WTC11 (cell line): Measurements from ENCODE around the gene CHRM4. TPM values are rescaled to one million over a fixed set of nuclear protein-coding genes. Genes with fewer than 3 reads are reported as not detected.

Experiments
- ATAC-seq: fragments of 200-7000 bp; cut with Tn5 transposase; 2 replicates; pipeline ENCODE4 v1.10.0; 2021; ENCODE audit warnings: mild to moderate bottlenecking, moderate library complexity
- CTCF ChIA-PET: fragments of 300-600 bp; sonication (Branson Sonifier 250); formaldehyde crosslinking; loops from one replicate; lab custom pipeline; 2021; ENCODE audit warnings: antibody characterized with exemption; lab: Charles Lee
- POLR2A ChIA-PET: fragments of 350-600 bp; sonication (Branson Sonifier 250); formaldehyde crosslinking; loops from one replicate; lab custom pipeline; 2021; ENCODE audit warnings: antibody characterized with exemption; lab: Charles Lee
- DNase-seq: peaks from one replicate; pipeline ENCODE4 v3.0.0; 2021; ENCODE audit warnings: low spot score
- H3K27ac Mint-ChIP-seq: 2 replicates; pipeline ENCODE4 v1.8.0; 2021; ENCODE audit warnings: mixed read lengths
- H3K27me3 Mint-ChIP-seq: 2 replicates; pipeline ENCODE4 v1.8.0; 2021; ENCODE audit warnings: low read depth, mild to moderate bottlenecking, moderate library complexity, mixed read lengths
- H3K36me3 Mint-ChIP-seq: 2 replicates; pipeline ENCODE4 v1.8.0; 2021; ENCODE audit warnings: mixed read lengths
- H3K4me1 Mint-ChIP-seq: 2 replicates; pipeline ENCODE4 v1.8.0; 2022; ENCODE audit warnings: mixed read lengths
- H3K4me3 Mint-ChIP-seq: 2 replicates; pipeline ENCODE4 v1.8.0; 2021; ENCODE audit warnings: mild to moderate bottlenecking, moderate library complexity, mixed read lengths
- H3K9me3 Mint-ChIP-seq: 2 replicates; pipeline ENCODE4 v1.8.0; 2021; ENCODE audit warnings: mixed read lengths
- ELF4 ChIP-seq: sonication (generic); formaldehyde crosslinking; IDR thresholded peaks from 2 replicates; pipeline ENCODE4 v1.8.1; 2022; ENCODE audit warnings: low read depth, mild to moderate bottlenecking, moderate library complexity, missing genetic modification reagents
- EMX1 ChIP-seq: fragments of 250-450 bp; sonication (Bioruptor Pico); IDR thresholded peaks from 2 replicates; pipeline ENCODE4 v1.8.0; 2021; ENCODE audit warnings: mild to moderate bottlenecking
- ESRRA ChIP-seq: sonication (generic); formaldehyde crosslinking; IDR thresholded peaks from 2 replicates; pipeline ENCODE4 v1.8.1; 2022; ENCODE audit warnings: mild to moderate bottlenecking, missing genetic modification reagents, borderline replicate concordance
- ETV6 ChIP-seq: sonication (generic); formaldehyde crosslinking; IDR thresholded peaks from 2 replicates; pipeline ENCODE4 v1.8.1; 2022; ENCODE audit warnings: mild to moderate bottlenecking, missing genetic modification reagents
- FOXK1 ChIP-seq: sonication (generic); formaldehyde crosslinking; IDR thresholded peaks from 2 replicates; pipeline ENCODE4 v1.8.0; 2022; ENCODE audit warnings: mild to moderate bottlenecking, moderate library complexity, missing genetic modification reagents
- GABPB1 ChIP-seq: sonication (generic); formaldehyde crosslinking; IDR thresholded peaks from 2 replicates; pipeline ENCODE4 v1.8.1; 2023; ENCODE audit warnings: mild to moderate bottlenecking, missing genetic modification reagents
- JUN ChIP-seq: sonication (generic); formaldehyde crosslinking; IDR thresholded peaks from 2 replicates; pipeline ENCODE4 v1.8.0; 2023; ENCODE audit warnings: mild to moderate bottlenecking, missing genetic modification reagents
- MLX ChIP-seq: sonication (generic); formaldehyde crosslinking; IDR thresholded peaks from 2 replicates; pipeline ENCODE4 v1.8.1; 2023; ENCODE audit warnings: mild to moderate bottlenecking, missing genetic modification reagents, moderate library complexity
- OVOL2 ChIP-seq: fragments of 250-450 bp; sonication (Bioruptor Pico); IDR thresholded peaks from 2 replicates; pipeline ENCODE4 v1.9.0; 2021; ENCODE audit warnings: mild to moderate bottlenecking, borderline replicate concordance
- PREB ChIP-seq: sonication (generic); formaldehyde crosslinking; IDR thresholded peaks from 2 replicates; pipeline ENCODE4 v1.8.1; 2022; ENCODE audit warnings: mild to moderate bottlenecking, missing genetic modification reagents, moderate library complexity, borderline replicate concordance
- RELA ChIP-seq: sonication (generic); formaldehyde crosslinking; IDR thresholded peaks from 2 replicates; pipeline ENCODE4 v1.8.1; 2022; ENCODE audit warnings: missing genetic modification reagents, mild to moderate bottlenecking, borderline replicate concordance
- SP1 ChIP-seq: sonication (generic); formaldehyde crosslinking; conservative IDR thresholded peaks from 2 replicates; pipeline ENCODE4 v1.8.1; 2022; ENCODE audit warnings: missing genetic modification reagents
- TEAD4 ChIP-seq: sonication (generic); formaldehyde crosslinking; IDR thresholded peaks from 2 replicates; pipeline ENCODE4 v1.8.0; 2022; ENCODE audit warnings: mild to moderate bottlenecking, missing genetic modification reagents
- ZNF219 ChIP-seq: sonication (generic); formaldehyde crosslinking; IDR thresholded peaks from 2 replicates; pipeline ENCODE4 v1.8.0; 2023; ENCODE audit warnings: missing genetic modification reagents, mild to moderate bottlenecking, borderline replicate concordance
- ZNF263 ChIP-seq: sonication (generic); formaldehyde crosslinking; IDR thresholded peaks from 2 replicates; pipeline ENCODE4 v1.8.1; 2022; ENCODE audit warnings: low read depth, mild to moderate bottlenecking, moderate library complexity, missing genetic modification reagents
- total RNA-seq: library from RNA; stranded (reverse); gene quantifications from 3 replicates; pipeline ENCODE4 v1.2.3, GENCODE V29; 2021
- TF ChIP-seq, protein P1 (sequence below): sonication (generic); formaldehyde crosslinking; IDR thresholded peaks from 2 replicates; pipeline ENCODE4 v1.8.0; 2022; ENCODE audit warnings: mild to moderate bottlenecking, missing genetic modification reagents
- TF ChIP-seq, protein P2 (sequence below): sonication (generic); formaldehyde crosslinking; IDR thresholded peaks from 2 replicates; pipeline ENCODE4 v1.8.0; 2022; ENCODE audit warnings: mild to moderate bottlenecking, missing genetic modification reagents
- TF ChIP-seq, protein P3 (sequence below): sonication (generic); formaldehyde crosslinking; IDR thresholded peaks from 2 replicates; pipeline ENCODE4 v1.8.1; 2022; ENCODE audit warnings: low read depth, missing genetic modification reagents, borderline replicate concordance
- TF ChIP-seq, protein P4 (sequence below): sonication (generic); formaldehyde crosslinking; conservative IDR thresholded peaks from 2 replicates; pipeline ENCODE4 v1.8.1; 2023; ENCODE audit warnings: mild to moderate bottlenecking, low read depth, missing genetic modification reagents, moderate library complexity
- TF ChIP-seq, protein P5 (sequence below): sonication (generic); formaldehyde crosslinking; IDR thresholded peaks from 2 replicates; pipeline ENCODE4 v1.8.1; 2023; ENCODE audit warnings: mild to moderate bottlenecking, missing genetic modification reagents

Gene CHRM4
- total RNA-seq, 1 experiment from 2014 or later = 0.85 TPM

DNA sequence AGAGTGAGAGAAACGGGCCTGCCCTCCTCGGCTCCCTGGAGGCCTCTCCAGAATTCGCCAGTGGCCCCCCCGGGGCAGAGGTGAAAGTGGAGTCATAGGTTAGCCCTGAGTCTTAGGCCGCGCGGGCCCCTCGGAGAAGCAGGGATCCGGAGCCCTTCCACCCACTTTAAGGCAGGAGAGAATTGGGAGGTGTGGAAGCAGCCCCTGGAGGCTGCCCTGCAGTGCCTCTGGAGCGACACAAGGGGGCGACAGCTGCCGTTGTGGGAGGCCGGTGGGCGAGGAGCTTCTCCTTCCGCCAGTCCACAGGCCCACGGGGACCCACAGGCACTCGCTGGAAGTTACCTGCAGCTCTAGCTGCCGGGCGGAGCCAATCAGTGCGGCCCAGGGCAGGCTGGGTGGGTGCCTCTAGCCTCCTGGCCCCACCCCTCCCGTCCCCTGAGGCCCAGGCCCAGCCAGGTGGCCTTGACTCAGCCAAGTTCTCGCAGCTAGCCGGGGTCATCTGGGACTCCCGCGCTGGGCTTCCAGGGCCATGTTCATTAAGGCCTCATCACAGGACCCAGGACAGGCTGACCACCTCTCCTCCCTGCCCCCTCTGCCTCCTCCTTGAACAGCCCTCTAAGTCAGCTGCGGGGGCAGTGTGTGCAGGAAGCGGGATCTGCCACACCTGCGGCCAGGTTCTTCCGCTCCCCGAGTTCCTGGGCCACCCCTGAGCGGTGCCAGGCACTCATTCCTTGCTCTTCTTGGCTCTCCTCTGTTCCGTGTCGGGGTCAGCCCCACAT lies 39.3 kb downstream of the CHRM4 start (continued):
- TF ChIP-seq RELA (CRISPR knock-in tag) (peak; percentile 51; the same call in 1 of the 2 replicates), SP1 (CRISPR knock-in tag) (0 out of 2 replicates have a peak, but pooled peaks have one; percentile 47)
- TF ChIP-seq, protein P1, sequence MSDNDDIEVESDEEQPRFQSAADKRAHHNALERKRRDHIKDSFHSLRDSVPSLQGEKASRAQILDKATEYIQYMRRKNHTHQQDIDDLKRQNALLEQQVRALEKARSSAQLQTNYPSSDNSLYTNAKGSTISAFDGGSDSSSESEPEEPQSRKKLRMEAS (CRISPR knock-in tag) = peak; percentile 53; the same call in 1 of the 2 replicates
- TF ChIP-seq, protein P2, sequence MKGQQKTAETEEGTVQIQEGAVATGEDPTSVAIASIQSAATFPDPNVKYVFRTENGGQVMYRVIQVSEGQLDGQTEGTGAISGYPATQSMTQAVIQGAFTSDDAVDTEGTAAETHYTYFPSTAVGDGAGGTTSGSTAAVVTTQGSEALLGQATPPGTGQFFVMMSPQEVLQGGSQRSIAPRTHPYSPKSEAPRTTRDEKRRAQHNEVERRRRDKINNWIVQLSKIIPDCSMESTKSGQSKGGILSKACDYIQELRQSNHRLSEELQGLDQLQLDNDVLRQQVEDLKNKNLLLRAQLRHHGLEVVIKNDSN = peak; percentile 16; the same call in 1 of the 2 replicates

DNA sequence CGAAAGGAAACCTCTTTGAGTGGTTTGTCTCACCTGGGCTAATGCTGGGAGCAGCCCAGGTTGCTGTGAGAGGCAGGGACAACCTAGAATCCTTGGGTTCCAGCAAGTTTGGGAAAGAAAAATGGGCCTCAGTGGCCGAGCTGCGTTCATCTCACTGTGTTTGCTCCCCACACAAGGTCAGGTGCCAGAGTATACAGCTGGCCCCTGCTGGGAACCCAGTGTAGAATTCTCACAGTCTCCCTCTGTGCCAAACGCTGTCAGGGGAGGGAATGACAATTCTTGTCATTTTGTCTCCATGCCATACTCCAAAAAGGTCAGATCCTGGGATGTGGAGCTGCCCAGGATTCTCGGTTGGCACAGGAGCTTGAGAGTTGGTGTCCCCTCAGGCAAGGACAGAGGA lies 40.0 kb downstream of the CHRM4 start:
- Mint-ChIP-seq H3K27me3 (peaks cover 3% of the 10 kb centered on the region), H3K9me3 (no peaks in the 10 kb centered on the region), H3K27ac (peak overlapping the region; percentile 53; the same call in 1 of the 2 replicates), H3K36me3 (peaks cover 6% of the 10 kb centered on the region; the same call in 1 of the 2 replicates), H3K4me3 (peak overlapping the region; percentile 30), H3K4me1 (peaks cover 64% of the 10 kb centered on the region)
- DNase-seq = no peak
- ChIA-PET CTCF (interaction anchor here (0.9 to 8.8 kb wide), 42 partner anchors 8 to 522 kb away, joined by 3 to 231 read pairs (median 6); partner anchors contain the start of genes ARHGAP1, CHRM4, MDK and ZNF408), POLR2A (interaction anchor here (1.0 to 1.9 kb wide), 5 partner anchors 10 to 56 kb away, joined by 3 to 13 read pairs (median 5); no protein-coding TSS in a partner anchor)
- no peak for ATAC-seq
- TF ChIP-seq, protein P3, sequence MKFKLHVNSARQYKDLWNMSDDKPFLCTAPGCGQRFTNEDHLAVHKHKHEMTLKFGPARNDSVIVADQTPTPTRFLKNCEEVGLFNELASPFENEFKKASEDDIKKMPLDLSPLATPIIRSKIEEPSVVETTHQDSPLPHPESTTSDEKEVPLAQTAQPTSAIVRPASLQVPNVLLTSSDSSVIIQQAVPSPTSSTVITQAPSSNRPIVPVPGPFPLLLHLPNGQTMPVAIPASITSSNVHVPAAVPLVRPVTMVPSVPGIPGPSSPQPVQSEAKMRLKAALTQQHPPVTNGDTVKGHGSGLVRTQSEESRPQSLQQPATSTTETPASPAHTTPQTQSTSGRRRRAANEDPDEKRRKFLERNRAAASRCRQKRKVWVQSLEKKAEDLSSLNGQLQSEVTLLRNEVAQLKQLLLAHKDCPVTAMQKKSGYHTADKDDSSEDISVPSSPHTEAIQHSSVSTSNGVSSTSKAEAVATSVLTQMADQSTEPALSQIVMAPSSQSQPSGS (CRISPR knock-in tag) = no peak
- TF ChIP-seq ELF4 (CRISPR knock-in tag) = no peak
- TF ChIP-seq OVOL2 (CRISPR knock-in tag) = no peak
- TF ChIP-seq ETV6 (CRISPR knock-in tag) = no peak
- no peak for TF ChIP-seq FOXK1
- no peak for TF ChIP-seq MLX (CRISPR knock-in tag)
- no peak for TF ChIP-seq JUN (CRISPR knock-in tag)
- TF ChIP-seq PREB (CRISPR knock-in tag) = no peak
- TF ChIP-seq EMX1 = no peak
- TF ChIP-seq ZNF219 (CRISPR knock-in tag) = no peak
- TF ChIP-seq, protein P4, sequence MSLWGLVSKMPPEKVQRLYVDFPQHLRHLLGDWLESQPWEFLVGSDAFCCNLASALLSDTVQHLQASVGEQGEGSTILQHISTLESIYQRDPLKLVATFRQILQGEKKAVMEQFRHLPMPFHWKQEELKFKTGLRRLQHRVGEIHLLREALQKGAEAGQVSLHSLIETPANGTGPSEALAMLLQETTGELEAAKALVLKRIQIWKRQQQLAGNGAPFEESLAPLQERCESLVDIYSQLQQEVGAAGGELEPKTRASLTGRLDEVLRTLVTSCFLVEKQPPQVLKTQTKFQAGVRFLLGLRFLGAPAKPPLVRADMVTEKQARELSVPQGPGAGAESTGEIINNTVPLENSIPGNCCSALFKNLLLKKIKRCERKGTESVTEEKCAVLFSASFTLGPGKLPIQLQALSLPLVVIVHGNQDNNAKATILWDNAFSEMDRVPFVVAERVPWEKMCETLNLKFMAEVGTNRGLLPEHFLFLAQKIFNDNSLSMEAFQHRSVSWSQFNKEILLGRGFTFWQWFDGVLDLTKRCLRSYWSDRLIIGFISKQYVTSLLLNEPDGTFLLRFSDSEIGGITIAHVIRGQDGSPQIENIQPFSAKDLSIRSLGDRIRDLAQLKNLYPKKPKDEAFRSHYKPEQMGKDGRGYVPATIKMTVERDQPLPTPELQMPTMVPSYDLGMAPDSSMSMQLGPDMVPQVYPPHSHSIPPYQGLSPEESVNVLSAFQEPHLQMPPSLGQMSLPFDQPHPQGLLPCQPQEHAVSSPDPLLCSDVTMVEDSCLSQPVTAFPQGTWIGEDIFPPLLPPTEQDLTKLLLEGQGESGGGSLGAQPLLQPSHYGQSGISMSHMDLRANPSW (CRISPR knock-in tag) = no peak
- no peak for TF ChIP-seq RELA (CRISPR knock-in tag)
- TF ChIP-seq, protein P2 = no peak
- TF ChIP-seq ESRRA = no peak
- TF ChIP-seq, protein P5, sequence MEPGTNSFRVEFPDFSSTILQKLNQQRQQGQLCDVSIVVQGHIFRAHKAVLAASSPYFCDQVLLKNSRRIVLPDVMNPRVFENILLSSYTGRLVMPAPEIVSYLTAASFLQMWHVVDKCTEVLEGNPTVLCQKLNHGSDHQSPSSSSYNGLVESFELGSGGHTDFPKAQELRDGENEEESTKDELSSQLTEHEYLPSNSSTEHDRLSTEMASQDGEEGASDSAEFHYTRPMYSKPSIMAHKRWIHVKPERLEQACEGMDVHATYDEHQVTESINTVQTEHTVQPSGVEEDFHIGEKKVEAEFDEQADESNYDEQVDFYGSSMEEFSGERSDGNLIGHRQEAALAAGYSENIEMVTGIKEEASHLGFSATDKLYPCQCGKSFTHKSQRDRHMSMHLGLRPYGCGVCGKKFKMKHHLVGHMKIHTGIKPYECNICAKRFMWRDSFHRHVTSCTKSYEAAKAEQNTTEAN (CRISPR knock-in tag) = no peak
- TF ChIP-seq GABPB1 (CRISPR knock-in tag) = no peak
- TF ChIP-seq TEAD4 (CRISPR knock-in tag) = no peak
- no peak for TF ChIP-seq ZNF263 (CRISPR knock-in tag)
